H9 (cell line): ENCODE measurements around the gene C10orf62. TPM values are rescaled to one million over a fixed set of nuclear protein-coding genes. Genes with fewer than 3 reads are reported as not detected.

Experiments
- DNase-seq: peaks from one replicate; pipeline ENCODE4 v3.0.0-alpha.2; 2017
- H2AFZ ChIP-seq: one replicate; pipeline ENCODE4 v1.6.1; 2013; ENCODE audit warnings: mild to moderate bottlenecking, low read length, control low read depth, moderate library complexity
- H2AK5ac ChIP-seq: 2 replicates; pipeline ENCODE4 v1.6.1; 2013; ENCODE audit warnings: low read length, control low read depth, mixed read lengths; ENCODE audit not compliant: insufficient read length
- H2BK120ac ChIP-seq: one replicate; pipeline ENCODE4 v1.6.1; 2013; ENCODE audit warnings: low read depth, mild to moderate bottlenecking, low read length, control low read depth, inconsistent platforms; ENCODE audit not compliant: poor library complexity, severe bottlenecking
- H2BK12ac ChIP-seq: 2 replicates; pipeline ENCODE4 v1.6.1; 2013; ENCODE audit warnings: low read length, control low read depth, mixed read lengths, low read depth; ENCODE audit not compliant: insufficient read length
- H2BK15ac ChIP-seq: 2 replicates; pipeline ENCODE4 v1.6.1; 2013; ENCODE audit warnings: low read depth, low read length, control low read depth
- H2BK20ac ChIP-seq: one replicate; pipeline ENCODE4 v1.6.1; 2013; ENCODE audit warnings: low read depth, mild to moderate bottlenecking, low read length, control low read depth, inconsistent platforms; ENCODE audit not compliant: poor library complexity, severe bottlenecking
- H2BK5ac ChIP-seq: 2 replicates; pipeline ENCODE4 v1.6.1; 2013; ENCODE audit warnings: low read length, control low read depth, mixed read lengths; ENCODE audit not compliant: insufficient read length
- H3K14ac ChIP-seq: 2 replicates; pipeline ENCODE4 v1.6.1; 2013; ENCODE audit warnings: low read length, control low read depth; ENCODE audit not compliant: insufficient read depth
- H3K18ac ChIP-seq: 2 replicates; pipeline ENCODE4 v1.6.1; 2013; ENCODE audit warnings: low read depth, mild to moderate bottlenecking, mixed read lengths, low read length, control low read depth; ENCODE audit not compliant: insufficient read length
- H3K23ac ChIP-seq: 2 replicates; pipeline ENCODE4 v1.6.1; 2013; ENCODE audit warnings: low read length, control low read depth, mixed read lengths, low read depth; ENCODE audit not compliant: insufficient read length
- H3K23me2 ChIP-seq: 2 replicates; pipeline ENCODE4 v1.6.1; 2013; ENCODE audit warnings: low read depth, mild to moderate bottlenecking, mixed read lengths, low read length, control low read depth; ENCODE audit not compliant: insufficient read length, poor library complexity, severe bottlenecking
- H3K27ac ChIP-seq: 2 replicates; pipeline ENCODE4 v1.5.1; 2013; ENCODE audit warnings: low read length, control low read depth, mixed read lengths, low read depth; ENCODE audit not compliant: insufficient read length
- H3K27me3 ChIP-seq: 2 replicates; pipeline ENCODE4 v1.6.1; 2013; ENCODE audit warnings: low read length, control low read depth, inconsistent platforms; ENCODE audit not compliant: insufficient read depth
- H3K4ac ChIP-seq: 2 replicates; pipeline ENCODE4 v1.6.1; 2013; ENCODE audit warnings: low read depth, mild to moderate bottlenecking, control low read depth, inconsistent platforms, low read length, moderate library complexity
- H3K4me1 ChIP-seq: 2 replicates; pipeline ENCODE4 v1.6.1; 2013; ENCODE audit warnings: low read length, control low read depth, inconsistent platforms; ENCODE audit not compliant: insufficient read depth
- H3K4me2 ChIP-seq: 2 replicates; pipeline ENCODE4 v1.6.1; 2013; ENCODE audit warnings: low read length, control low read depth, mixed read lengths; ENCODE audit not compliant: insufficient read length, insufficient read depth
- H3K56ac ChIP-seq: 2 replicates; pipeline ENCODE4 v1.6.1; 2013; ENCODE audit warnings: low read depth, mild to moderate bottlenecking, mixed read lengths, low read length, control low read depth; ENCODE audit not compliant: insufficient read length
- H3K79me1 ChIP-seq: 2 replicates; pipeline ENCODE4 v1.6.1; 2013; ENCODE audit warnings: low read depth, mild to moderate bottlenecking, moderate library complexity, low read length, control low read depth, inconsistent platforms; ENCODE audit not compliant: insufficient read depth, poor library complexity, severe bottlenecking
- H3K79me2 ChIP-seq: 2 replicates; pipeline ENCODE4 v1.6.1; 2013; ENCODE audit warnings: low read length, control low read depth, inconsistent platforms; ENCODE audit not compliant: insufficient read depth
- H3K9ac ChIP-seq: 2 replicates; pipeline ENCODE4 v1.6.1; 2013; ENCODE audit warnings: low read length, control low read depth, mixed read lengths; ENCODE audit not compliant: insufficient read length; ENCODE audit errors: extremely low read depth
- H3K9me3 ChIP-seq: one replicate; pipeline ENCODE4 v1.6.1; 2013; ENCODE audit warnings: low read depth, low read length, inconsistent platforms; ENCODE audit not compliant: control insufficient read depth
- H3T11ph ChIP-seq: one replicate; pipeline ENCODE4 v1.6.1; 2013; ENCODE audit warnings: mild to moderate bottlenecking, low read length, control low read depth, inconsistent platforms
- H4K20me1 ChIP-seq: one replicate; pipeline ENCODE4 v1.6.1; 2013; ENCODE audit not compliant: control insufficient read depth, insufficient read length, insufficient read depth
- H4K5ac ChIP-seq: 2 replicates; pipeline ENCODE4 v1.6.1; 2013; ENCODE audit warnings: low read depth, mild to moderate bottlenecking, mixed read lengths, low read length, control low read depth; ENCODE audit not compliant: insufficient read length
- H4K8ac ChIP-seq: replicated peaks from 2 replicates; pipeline ENCODE4 v1.6.1; 2013; ENCODE audit warnings: low read length, control low read depth, mixed read lengths, low read depth; ENCODE audit not compliant: insufficient read length
- H4K91ac ChIP-seq: 2 replicates; pipeline ENCODE4 v1.6.1; 2013; ENCODE audit warnings: low read depth, mild to moderate bottlenecking, moderate library complexity, mixed read lengths, low read length, control low read depth; ENCODE audit not compliant: insufficient read length
- H3K27ac Mint-ChIP-seq, 3 experiments: 2 replicates in 2 of 3; 3 replicates in 1 of 3; pipeline ENCODE4 v1.8.0; 2020 to 2021; ENCODE audit warnings: mixed read lengths in 3 of 3, mild to moderate bottlenecking in 1 of 3, moderate library complexity in 1 of 3
- H3K27me3 Mint-ChIP-seq: 2 replicates; pipeline ENCODE4 v1.8.0; 2021; ENCODE audit warnings: low read depth, mild to moderate bottlenecking, moderate library complexity, mixed read lengths
- H3K36me3 Mint-ChIP-seq, 3 experiments: 2 replicates in 2 of 3; 3 replicates in 1 of 3; pipeline ENCODE4 v1.8.0; 2020 to 2021; ENCODE audit warnings: low read depth in 3 of 3, mixed read lengths in 3 of 3; ENCODE audit not compliant: insufficient read depth in 1 of 3
- H3K4me1 Mint-ChIP-seq, 2 experiments: 2 replicates each; pipeline ENCODE4 v1.8.0; 2020; ENCODE audit warnings: mixed read lengths in 2 of 2
- H3K4me3 Mint-ChIP-seq, 2 experiments: 2 replicates in 1 of 2; 3 replicates in 1 of 2; pipeline ENCODE4 v1.8.0; 2020 to 2021; ENCODE audit warnings: mild to moderate bottlenecking in 2 of 2, mixed read lengths in 2 of 2, moderate library complexity in 1 of 2
- H3K9me3 Mint-ChIP-seq, 2 experiments: 2 replicates in 1 of 2; 3 replicates in 1 of 2; pipeline ENCODE4 v1.8.0; 2020; ENCODE audit warnings: mild to moderate bottlenecking in 2 of 2, mixed read lengths in 2 of 2, moderate library complexity in 1 of 2
- CTCF ChIP-seq: fragments of 200-600 bp; sonication (generic); conservative IDR thresholded peaks from 3 replicates; pipeline ENCODE4 v1.8.0; 2021; ENCODE audit warnings: antibody characterized with exemption, mild to moderate bottlenecking
- WGBS: extraction: QIAGEN DNeasy Blood & Tissue Kit; methylation state at CpG from one replicate; pipeline ENCODE4 v1.1.7; 2013; ENCODE audit warnings: missing lambda C conversion rate, low lambda C conversion rate, mixed read lengths; ENCODE audit not compliant: insufficient read length; ENCODE audit errors: extremely low coverage; 5-methylcytosine and 5-hydroxymethylcytosine counted together
- total RNA-seq: library from RNA; stranded (reverse); gene quantifications from 2 replicates; pipeline ENCODE4 v1.2.1, GENCODE V29; 2021

C10orf62 gene
- total RNA-seq, 1 experiment from 2014 or later: 0.31 TPM

DNA sequence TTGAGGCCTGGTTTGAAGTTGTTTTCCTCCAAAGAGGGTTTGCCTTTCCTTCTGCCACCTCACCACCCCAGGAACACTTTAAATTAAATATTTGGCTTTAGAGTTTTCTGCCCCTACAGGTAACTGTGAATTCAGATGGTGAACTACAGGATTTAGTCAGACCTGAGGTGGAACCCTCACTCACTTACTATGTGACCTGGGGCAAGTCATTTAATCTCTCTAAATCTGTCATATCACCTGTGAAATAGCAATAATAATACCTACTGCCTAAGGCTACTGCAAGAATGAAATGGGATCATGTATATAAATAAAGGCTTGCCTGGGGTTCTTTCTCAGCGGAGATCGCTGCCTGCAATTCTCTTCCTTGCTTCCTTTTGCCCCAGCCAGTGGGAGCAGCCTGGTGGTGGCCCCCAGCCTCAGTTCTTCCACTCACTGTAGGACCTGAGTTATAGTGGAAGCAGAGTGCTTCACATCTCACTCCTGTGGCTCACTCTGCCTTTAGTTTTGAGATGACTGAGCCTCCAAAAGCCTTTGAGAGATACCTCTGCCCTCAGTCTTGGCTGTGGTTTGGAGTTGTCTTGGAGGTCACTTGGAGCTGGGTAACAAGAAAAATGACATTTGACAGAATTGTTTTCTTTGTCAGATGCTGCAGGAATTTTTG, 23.1 kb upstream of the C10orf62 start:
- H3K9me3 Mint-ChIP-seq: peaks cover 8 to 13% of the 10 kb centered on the region in 2 experiments; a peak in 4 of 5 replicates
- no peak overlapping the region for H2BK5ac ChIP-seq
- H3K79me2 ChIP-seq: no peaks in the 10 kb centered on the region
- no peak overlapping the region for H3K23ac ChIP-seq
- H3K27ac Mint-ChIP-seq: peak overlapping the region in 2 of 3 experiments; percentile 81 to 87; a peak in 3 of 7 replicates
- no peak overlapping the region for H2BK120ac ChIP-seq
- H3K9ac ChIP-seq: no peak overlapping the region
- WGBS: no CpG with 5 or more reads among the region's 2 CpGs
- DNase-seq: no peak
- H3K56ac ChIP-seq: no peak overlapping the region
- no peak overlapping the region for H4K5ac ChIP-seq
- H4K20me1 ChIP-seq: no peaks in the 10 kb centered on the region
- H3T11ph ChIP-seq: no peak overlapping the region
- H2BK15ac ChIP-seq: no peak overlapping the region
- H3K18ac ChIP-seq: no peak overlapping the region
- H4K91ac ChIP-seq: no peak overlapping the region
- H3K27me3 ChIP-seq: no peaks in the 10 kb centered on the region
- H3K27me3 Mint-ChIP-seq: no peaks in the 10 kb centered on the region
- H2AK5ac ChIP-seq: no peak overlapping the region
- peaks cover 7 to 9% of the 10 kb centered on the region in 2 experiments; a peak in 3 of 4 replicates for H3K4me1 Mint-ChIP-seq
- H3K79me1 ChIP-seq: no peaks in the 10 kb centered on the region
- TF ChIP-seq CTCF: no peak
- no peak overlapping the region for H3K4me3 Mint-ChIP-seq
- H3K4ac ChIP-seq: no peak overlapping the region
- no peak overlapping the region for H3K27ac ChIP-seq
- no peak overlapping the region for H3K14ac ChIP-seq
- no peak overlapping the region for H4K8ac ChIP-seq
- H3K4me2 ChIP-seq: no peak overlapping the region
- no peak overlapping the region for H2BK20ac ChIP-seq
- H3K4me1 ChIP-seq: no peaks in the 10 kb centered on the region
- H3K9me3 ChIP-seq: no peaks in the 10 kb centered on the region
- no peaks in the 10 kb centered on the region for H3K23me2 ChIP-seq
- H2AFZ ChIP-seq: no peak overlapping the region
- H3K36me3 Mint-ChIP-seq: peaks cover under 1 to 16% (median 5%) of the 10 kb centered on the region in 3 experiments; a peak in 6 of 7 replicates
- H2BK12ac ChIP-seq: no peak overlapping the region
